Islet of Langerhans (tissue), 1 donor: ENCODE measurements around the gene GABRQ.

ENCODE experiments used
- FAIRE-seq: peaks from one replicate; lab custom pipeline; 2011; peaks lifted over from hg19 to GRCh38; lab: Jason Lieb, UNC

Gene GABRQ

GRCh38 chrX:152637649-152638442 is at the start of gene GABRQ:
Gene GABRQ, plus strand, starts transcription at chrX:152637895. Its CDS starts 308 bp downstream, at chrX:152638203.
- FAIRE-seq: no peak

GRCh38 chrX:152588206-152588605 is 49.5 kb upstream of the GABRQ start:
- no peak for FAIRE-seq

- FAIRE-seq: no peak
Observed at GRCh38 chrX:152600853-152601633, 36.7 kb upstream of the GABRQ start.

- FAIRE-seq: no peak
Observed at GRCh38 chrX:152601848-152602616, 35.7 kb upstream of the GABRQ start.

GRCh38 chrX:152614791-152615190 is 22.9 kb upstream of the GABRQ start:
- no peak for FAIRE-seq

GRCh38 chrX:152619897-152620296 is 17.8 kb upstream of the GABRQ start:
- FAIRE-seq: no peak

- peak; percentile 81 for FAIRE-seq
Observed at GRCh38 chrX:152632445-152633097, 5.1 kb upstream of the GABRQ start.

GRCh38 chrX:152635941-152636340 is 1.8 kb upstream of the GABRQ start:
- no peak for FAIRE-seq

GRCh38 chrX:152638443-152638904 is 779 bp downstream of the GABRQ start:
- FAIRE-seq: no peak

GRCh38 chrX:152639426-152639825 is 1.7 kb downstream of the GABRQ start:
- FAIRE-seq: no peak

- FAIRE-seq: no peak
Observed at GRCh38 chrX:152640034-152640818, 2.5 kb downstream of the GABRQ start.

- no peak for FAIRE-seq
Observed at GRCh38 chrX:152641256-152641875, 3.7 kb downstream of the GABRQ start.

GRCh38 chrX:152641996-152642395 is 4.3 kb downstream of the GABRQ start:
- FAIRE-seq: no peak

- FAIRE-seq: no peak
Observed at GRCh38 chrX:152642931-152643564, 5.4 kb downstream of the GABRQ start.

- no peak for FAIRE-seq
Observed at GRCh38 chrX:152646961-152647360, 9.3 kb downstream of the GABRQ start.

- no peak for FAIRE-seq
Observed at GRCh38 chrX:152647978-152648377, 10.3 kb downstream of the GABRQ start.

GRCh38 chrX:152652060-152652459 is 14.4 kb downstream of the GABRQ start:
- no peak for FAIRE-seq

GRCh38 chrX:152652467-152652866 is 14.8 kb downstream of the GABRQ start:
- no peak for FAIRE-seq

- no peak for FAIRE-seq
Observed at GRCh38 chrX:152656087-152656486, 18.4 kb downstream of the GABRQ start.

- no peak for FAIRE-seq
Observed at GRCh38 chrX:152656890-152657289, 19.2 kb downstream of the GABRQ start.
